NCI-H146 (cell line): Measurements from ENCODE around the gene C17orf100.
A peak's percentile ranks its signal among the peaks of the same experiment; 100 is the strongest.
"Not testable (repeated sequence)": the region's sequence is repeated elsewhere in the genome, so short reads cannot be mapped to it uniquely, and the experiment has no call there.

Source experiments
- DNase-seq: peaks from one replicate; lab custom pipeline; 2025; lab: John Stamatoyannopoulos, UW

Gene C17orf100

DNA sequence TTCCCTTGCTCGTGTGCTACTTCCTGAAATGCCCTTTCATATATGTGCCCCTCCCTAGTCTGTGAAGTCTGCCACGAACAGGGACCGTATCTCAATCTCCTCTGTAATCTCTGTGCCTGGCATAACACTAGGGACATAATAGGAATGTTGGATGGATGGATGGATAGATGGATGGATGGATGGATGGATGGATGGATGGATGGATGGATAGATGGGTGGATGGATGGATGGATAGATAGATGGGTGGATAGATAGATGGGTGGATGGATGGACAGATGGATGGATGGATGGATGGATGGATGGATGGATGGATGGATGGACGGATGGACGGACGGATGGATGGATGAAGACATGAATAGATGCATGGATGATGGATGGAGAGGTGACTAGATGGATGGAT is 40.4 kb downstream of the C17orf100 start:
- not testable (repeated sequence) for DNase-seq

DNA sequence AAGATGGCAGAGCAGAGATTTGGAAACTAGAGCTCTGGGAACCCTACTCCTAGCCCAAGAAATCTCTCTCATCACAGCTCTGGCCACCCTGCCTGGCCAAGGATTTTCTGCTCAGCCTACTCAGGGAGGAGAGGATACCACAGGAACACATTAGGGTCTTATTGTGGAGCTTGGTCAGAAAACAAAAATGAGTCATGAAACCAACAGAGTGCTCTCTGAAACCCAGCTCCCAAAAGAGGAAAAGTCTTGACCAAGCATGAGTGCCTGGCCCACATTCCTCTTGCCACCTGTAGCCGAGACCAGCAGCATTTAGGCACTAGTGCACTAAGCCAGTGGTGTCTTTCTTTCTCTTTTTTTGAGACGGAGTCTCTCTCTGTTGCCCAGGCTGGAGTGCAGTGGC is 43.5 kb downstream of the C17orf100 start:
- no peak for DNase-seq

DNA sequence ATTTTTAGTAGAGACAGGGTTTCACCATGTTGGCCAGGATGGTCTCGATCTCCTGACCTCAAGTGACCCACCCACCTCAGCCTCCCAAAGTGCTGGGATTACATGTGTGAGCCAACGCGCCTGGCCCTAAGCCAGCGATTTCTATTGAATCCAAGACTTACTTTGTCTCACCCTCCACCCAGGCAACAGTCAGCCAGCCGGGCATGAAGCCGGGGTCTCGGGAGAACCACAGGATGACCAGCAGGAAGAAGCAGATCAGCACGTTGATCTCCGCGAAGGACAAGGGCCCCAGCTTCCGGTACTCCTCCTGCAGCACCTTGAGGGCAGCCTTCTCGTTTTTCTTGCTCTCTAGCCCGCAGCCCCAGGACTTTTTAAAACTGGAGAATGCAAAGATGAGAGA is 44.0 kb downstream of the C17orf100 start:
- no peak for DNase-seq

DNA sequence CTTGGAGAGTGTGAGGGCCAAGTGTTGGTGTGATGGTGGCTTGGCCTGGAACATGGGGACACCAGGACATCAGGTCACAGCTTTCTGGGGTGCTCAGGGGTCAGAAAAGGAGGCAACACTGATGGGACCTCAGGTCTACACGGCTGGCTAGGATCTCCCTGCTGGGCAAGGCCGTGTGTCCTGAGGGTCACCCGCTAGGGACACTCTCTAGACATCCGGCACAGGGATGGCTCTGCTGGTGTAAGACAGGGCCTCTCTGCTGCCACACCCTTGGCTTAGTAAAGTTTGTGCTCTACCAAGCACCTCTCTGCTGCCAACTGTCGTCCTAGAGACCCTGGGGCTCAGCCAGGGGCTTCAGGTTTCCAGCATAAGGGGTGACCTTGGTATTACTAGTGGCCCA is 45.3 kb downstream of the C17orf100 start:
- no peak for DNase-seq

DNA sequence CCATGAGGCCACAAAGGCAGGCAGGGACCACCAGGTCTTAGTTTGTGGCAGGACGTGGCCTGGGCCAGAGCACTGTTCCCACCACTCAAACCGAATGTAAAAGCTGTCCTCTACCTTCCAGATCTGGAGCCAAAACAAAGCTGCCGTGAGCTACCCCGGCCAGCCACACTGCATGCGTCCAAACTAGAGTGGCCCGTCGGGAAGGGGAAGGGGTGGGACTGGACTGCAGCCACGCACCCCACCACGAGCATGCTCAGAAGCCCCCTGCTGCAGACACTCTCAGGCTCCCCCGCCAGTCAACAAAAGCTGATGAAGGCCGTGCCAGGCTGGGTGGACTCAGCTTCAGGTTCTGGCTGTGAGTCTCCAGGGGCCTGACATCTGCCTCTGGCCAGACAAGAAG is 46.4 kb downstream of the C17orf100 start:
- DNase-seq, result no peak

DNA sequence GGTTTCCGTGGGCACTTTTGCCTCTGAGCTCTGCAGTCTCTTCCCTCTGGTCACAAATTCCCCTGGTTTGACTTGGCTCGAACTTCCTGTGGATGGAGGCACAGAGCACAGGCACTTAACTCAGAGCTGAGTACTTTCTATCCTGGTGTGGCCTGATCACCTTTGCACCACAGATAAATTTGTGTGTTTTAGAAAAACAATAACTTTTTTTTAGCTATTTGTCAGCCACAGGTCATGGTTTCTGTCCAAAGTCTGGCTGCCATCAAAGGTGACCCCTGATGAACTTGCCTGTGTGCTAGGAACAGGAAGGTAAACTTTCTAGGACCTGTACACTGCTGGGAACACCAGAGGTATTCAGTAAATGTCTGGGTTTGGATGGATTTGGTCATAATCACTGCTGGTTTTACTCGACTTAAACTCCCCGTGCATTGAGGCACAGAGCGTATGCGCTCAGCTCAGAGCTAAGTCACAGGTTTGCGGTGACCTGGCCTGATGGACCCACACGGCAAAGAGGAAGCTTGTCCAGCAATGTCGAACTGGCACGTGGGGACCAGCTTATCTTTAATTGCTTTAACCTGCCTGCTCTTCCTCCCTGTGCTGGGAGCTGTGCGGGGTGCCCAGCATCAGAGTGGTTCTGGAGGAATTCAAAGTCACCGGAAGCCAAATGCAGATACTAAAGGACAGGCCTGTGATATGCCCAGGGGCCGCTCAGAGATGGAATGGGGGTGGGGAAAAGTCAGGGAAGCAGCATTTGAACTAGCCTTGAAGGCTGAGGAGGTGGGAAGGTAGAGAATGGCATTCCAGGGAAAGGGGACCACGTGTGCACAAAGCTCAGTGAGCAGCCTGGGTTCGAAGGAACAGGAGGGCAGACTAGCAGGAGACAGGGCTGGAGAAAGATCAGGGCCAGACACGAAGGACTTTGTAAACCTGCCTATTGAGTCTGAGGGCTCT is 48.7 kb downstream of the C17orf100 start:
- no peak for DNase-seq

DNA sequence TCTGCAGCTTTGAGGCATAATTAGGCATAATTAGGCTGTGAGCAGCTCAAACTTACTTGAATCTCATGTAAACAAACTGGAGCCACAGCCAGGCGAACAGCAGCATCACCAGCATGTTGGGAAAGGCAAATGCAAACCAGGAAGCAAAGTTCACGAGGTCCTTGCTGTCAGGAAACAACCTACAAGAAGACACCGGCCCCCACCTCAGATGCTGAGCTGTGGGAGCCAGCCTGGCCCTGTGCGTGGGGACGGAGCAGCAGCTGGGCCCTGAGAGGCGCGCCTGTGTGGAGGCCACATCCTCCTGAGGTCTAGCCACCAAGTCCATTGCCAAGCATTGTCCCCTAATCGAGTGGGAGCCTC is 49.4 kb downstream of the C17orf100 start:
- DNase-seq, result no peak

DNA sequence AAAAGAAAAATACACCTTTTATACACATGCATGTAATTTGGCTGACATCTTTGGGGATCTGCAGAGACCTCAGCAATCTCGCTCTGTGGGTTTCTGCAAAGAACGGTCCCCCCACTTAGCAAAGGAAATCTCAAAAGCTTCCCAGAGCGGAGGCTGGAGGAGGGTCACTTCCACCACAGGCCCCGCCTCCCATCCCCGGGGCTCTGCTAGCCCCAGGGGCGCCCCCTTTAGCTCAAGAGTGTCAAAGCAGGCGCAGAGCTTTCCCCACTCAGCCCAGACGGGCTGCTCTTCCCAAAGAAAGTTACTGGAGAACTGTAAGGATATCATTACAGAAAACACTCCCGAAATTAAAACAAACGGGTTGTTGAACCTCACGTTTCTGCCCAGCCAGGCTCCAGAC is 50.2 kb downstream of the C17orf100 start:
- DNase-seq, result peak; percentile 7

DNA sequence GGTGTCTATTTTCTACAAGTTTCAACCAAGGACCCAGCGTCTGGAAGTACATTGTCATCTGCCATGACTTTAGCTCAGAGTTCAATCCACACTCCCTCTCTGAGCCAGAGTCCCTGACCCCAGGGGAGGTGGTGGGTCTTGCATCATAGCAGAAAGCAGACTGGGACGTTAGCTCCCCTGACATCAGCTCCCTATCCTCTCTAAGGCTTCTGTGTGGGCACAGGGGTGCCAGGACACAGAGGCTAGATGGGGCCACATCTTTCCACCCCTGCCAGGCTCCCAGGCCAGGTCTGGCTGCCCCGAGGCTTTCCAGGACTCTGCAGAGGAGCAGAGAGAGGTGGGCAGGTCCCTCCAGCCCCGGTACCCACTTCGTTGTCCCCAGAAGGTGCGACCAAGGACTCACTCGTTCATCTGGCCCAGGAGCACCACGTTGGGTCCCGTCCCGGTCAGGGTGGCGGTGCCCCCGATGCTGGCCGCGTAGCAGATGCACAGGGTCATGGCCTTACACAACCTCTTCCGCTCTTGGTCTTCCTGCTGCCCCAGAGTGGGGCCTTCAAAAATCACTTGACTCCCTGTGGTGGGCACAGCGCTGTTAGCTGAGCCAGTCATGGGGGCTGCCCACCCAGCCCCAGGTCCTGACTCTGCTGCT is 51.1 kb downstream of the C17orf100 start:
- no peak for DNase-seq
